Right cardiac atrium (tissue), 5 donors: ENCODE results near the gene AMIGO1. TPM values are rescaled to one million over a fixed set of nuclear protein-coding genes. Genes with fewer than 3 reads are reported as not detected.

Source experiments
- ATAC-seq, 2 donors: fragments of 200-7000 bp; cut with Tn5 transposase; one replicate each; pipeline versions ENCODE4 v1.8.0 to v1.9.1; 2020; ENCODE audit warnings: moderate library complexity in 2 of 2, mild to moderate bottlenecking in 1 of 2
- DNase-seq, 3 donors: peaks; one replicate each; pipeline ENCODE4 v3.0.0-alpha.2; 2020
- H3K27ac ChIP-seq: one replicate; pipeline ENCODE4 v1.5.1; 2013; ENCODE audit warnings: mild to moderate bottlenecking, low read length, control low read depth, moderate library complexity
- H3K27me3 ChIP-seq: one replicate; pipeline ENCODE4 v1.6.1; 2013; ENCODE audit not compliant: control insufficient read depth, insufficient read depth
- H3K4me1 ChIP-seq: one replicate; pipeline ENCODE4 v1.6.1; 2013; ENCODE audit warnings: low read length; ENCODE audit not compliant: control insufficient read depth, insufficient read depth
- H3K4me3 ChIP-seq: one replicate; pipeline ENCODE4 v1.5.1; 2013; ENCODE audit warnings: low read length, control low read depth
- H3K9me3 ChIP-seq: one replicate; pipeline ENCODE4 v1.6.1; 2013; ENCODE audit warnings: low read length; ENCODE audit not compliant: control insufficient read depth
- WGBS: extraction: QIAGEN DNeasy Blood & Tissue Kit; methylation state at CpG from one replicate; pipeline ENCODE4 v1.1.7; 2013; 5-methylcytosine and 5-hydroxymethylcytosine counted together
- intact Hi-C, 4 donors: fragments of 100-400 bp; cut with DNase I; formaldehyde crosslinking; loops; one replicate each; pipeline versions ENCODE4 v1.11.0 to v1.14.0; 2022 to 2023
- polyA plus RNA-seq: library from polyadenylated mRNA; stranded (reverse); fragments of 200-250 nt; gene quantifications from one replicate; pipeline ENCODE4 v1.2.3, GENCODE V29; 2013
- total RNA-seq, 4 donors: library from RNA; stranded (reverse); fragmentation: NEBNext Ultra II Directional; extraction: Animal tissue kit (Norgen Biotek cat#: 25700); gene quantifications; one replicate each; pipeline ENCODE4 v1.2.1, GENCODE V29; 2021
- donor health status: healthy with polysubstance abuse.
- donor health status: DM: no; HTN: yes; CAD: no.
- donor health status: DM: no; HTN: no; CAD: no.
- donor health status: DM: no; HTN: yes; CAD: no; lungs with severe emphysema.
- donor health status: DM: yes; HTN: yes; CAD: no.

AMIGO1 gene
- total and polyA plus RNA-seq, 5 donors: 5.3 to 14.2 (median 12.2) TPM

- no peak for DNase-seq
- no peaks in the 10 kb centered on the region for H3K27me3 ChIP-seq
- WGBS: 53% methylated on average over 3 of the region's 3 CpGs
- H3K27ac ChIP-seq: no peak overlapping the region
- no peak overlapping the region for H3K4me3 ChIP-seq
- no peaks in the 10 kb centered on the region for H3K9me3 ChIP-seq
- no peaks in the 10 kb centered on the region for H3K4me1 ChIP-seq
- intact Hi-C loops: no loop called here
- no peak for ATAC-seq
These were observed 36.7 kb downstream of the AMIGO1 start for GRCh38 chr1:109472779-109473178.

GRCh38 chr1:109470245-109470644 lies 39.3 kb downstream of the AMIGO1 start:
- H3K9me3 ChIP-seq: no peaks in the 10 kb centered on the region
- no peaks in the 10 kb centered on the region for H3K27me3 ChIP-seq
- no peak overlapping the region for H3K27ac ChIP-seq
- no peak overlapping the region for H3K4me3 ChIP-seq
- H3K4me1 ChIP-seq: no peaks in the 10 kb centered on the region
- DNase-seq (no peak), ATAC-seq (no peak)
- WGBS: 58% methylated on average over 6 of the region's 6 CpGs
- intact Hi-C loops: no loop called here

- ATAC-seq: no peak
- Histone ChIP-seq H3K9me3 (no peaks in the 10 kb centered on the region), H3K4me3 (no peak overlapping the region), H3K4me1 (no peaks in the 10 kb centered on the region), H3K27ac (no peak overlapping the region), H3K27me3 (no peaks in the 10 kb centered on the region)
- intact Hi-C loops: no loop called here
- no peak for DNase-seq
- WGBS: 40% methylated on average over 2 of the region's 2 CpGs
These were observed 40.6 kb downstream of the AMIGO1 start for GRCh38 chr1:109468903-109469302.

- no peak overlapping the region for H3K4me3 ChIP-seq
- ATAC-seq (no peak), DNase-seq (no peak)
- no peaks in the 10 kb centered on the region for H3K27me3 ChIP-seq
- H3K4me1 ChIP-seq: no peaks in the 10 kb centered on the region
- 95% methylated on average over 1 of the region's 1 CpG for WGBS
- no peak overlapping the region for H3K27ac ChIP-seq
- no peaks in the 10 kb centered on the region for H3K9me3 ChIP-seq
- intact Hi-C loops: no loop called here
These were observed 41.5 kb downstream of the AMIGO1 start for GRCh38 chr1:109468061-109468460.

- peak; percentile 25 to 46 for ATAC-seq
- Histone ChIP-seq H3K27me3 (no peaks in the 10 kb centered on the region), H3K9me3 (no peaks in the 10 kb centered on the region)
These were observed 42.2 kb downstream of the AMIGO1 start for GRCh38 chr1:109467301-109467777.

GRCh38 chr1:109466452-109467300 lies 42.9 kb downstream of the AMIGO1 start, which contains the start of gene SYPL2:
SYPL2 (plus strand) TSS chr1:109466546; CDS start chr1:109466844, 298 bp downstream.
- Histone ChIP-seq H3K4me1 (no peaks in the 10 kb centered on the region), H3K27me3 (no peaks in the 10 kb centered on the region), H3K27ac (peak within 1 kb of the TSS; percentile 38), H3K4me3 (peak within 1 kb of the TSS; percentile 58), H3K9me3 (no peaks in the 10 kb centered on the region)
- DNase-seq (peak; percentile 69 to 86 (median 76)), ATAC-seq (peak; percentile 84 to 87)
- intact Hi-C loops: no loop called here
- WGBS: 1% methylated on average over 88 of the region's 88 CpGs

More at GRCh38 chr1:109467301-109467777, 42.2 kb downstream of the AMIGO1 start:
- WGBS: 14% methylated on average over 23 of the region's 23 CpGs
- Histone ChIP-seq H3K4me1 (no peaks in the 10 kb centered on the region), H3K27ac (peak overlapping the region; percentile 1), H3K4me3 (peak overlapping the region; percentile 58)
- intact Hi-C loops: no loop called here
- no peak for DNase-seq

GRCh38 chr1:109466125-109466451 lies 43.4 kb downstream of the AMIGO1 start:
- DNase-seq: no peak
- no peak overlapping the region for H3K27ac ChIP-seq
- no peaks in the 10 kb centered on the region for H3K27me3 ChIP-seq
- WGBS: 6% methylated on average over 24 of the region's 24 CpGs
- intact Hi-C loops: no loop called here
- no peaks in the 10 kb centered on the region for H3K9me3 ChIP-seq
- H3K4me3 ChIP-seq: peak overlapping the region; percentile 58
- H3K4me1 ChIP-seq: no peaks in the 10 kb centered on the region
- ATAC-seq: no peak

GRCh38 chr1:109457819-109458218 lies 51.7 kb downstream of the AMIGO1 start:
- ATAC-seq: no peak
- Histone ChIP-seq H3K4me1 (no peaks in the 10 kb centered on the region), H3K4me3 (no peak overlapping the region), H3K27me3 (no peaks in the 10 kb centered on the region), H3K27ac (no peak overlapping the region), H3K9me3 (no peaks in the 10 kb centered on the region)
- intact Hi-C loops: no loop called here
- no peak for DNase-seq
- WGBS: 70% methylated on average over 4 of the region's 4 CpGs

- Histone ChIP-seq H3K9me3 (no peaks in the 10 kb centered on the region), H3K27me3 (no peaks in the 10 kb centered on the region), H3K4me1 (no peaks in the 10 kb centered on the region), H3K27ac (no peak overlapping the region), H3K4me3 (no peak overlapping the region)
- ATAC-seq (no peak), DNase-seq (no peak)
- intact Hi-C loops: no loop called here
- WGBS: 93% methylated on average over 1 of the region's 1 CpG
These were observed 54.9 kb downstream of the AMIGO1 start for GRCh38 chr1:109454497-109455133.
